Adrenal gland (tissue), 5 donors: Measurements from ENCODE around the gene DCC.

ENCODE experiments used
- CTCF ChIP-seq, 6 experiments: fragments of 450-650 bp in 4 of 6; fragments of 200-600 bp in 2 of 6; sonication (generic) in 1 of 6; IDR thresholded peaks; 1 replicate in 5 of 6; 2 replicates in 1 of 6; pipeline versions ENCODE4 v1.5.1 to v1.8.0; 2016 to 2021; ENCODE audit warnings: antibody characterized with exemption in 6 of 6, mild to moderate bottlenecking in 2 of 6, moderate library complexity in 1 of 6
- POLR2A ChIP-seq, 2 donors: fragments of 450-650 bp; IDR thresholded peaks; one replicate each; pipeline ENCODE4 v1.6.1; 2017; ENCODE audit warnings: antibody characterized with exemption in 2 of 2, mild to moderate bottlenecking in 2 of 2, moderate library complexity in 1 of 2
- donor health status: DM: no; HTN: no; CAD: no.

GRCh38 chr18:53496028-53496427, 1156.0 kb downstream of the DCC start:
- TF ChIP-seq CTCF (IDR thresholded peaks at IDR 0.05) (no peak), POLR2A (IDR thresholded peaks at IDR 0.05) (no peak)
